Measurements from ENCODE around the gene CCL1.

CCL1 gene

GRCh38 chr17:34313164-34313563 is 49.9 kb downstream of the CCL1 start:
- TF ChIP-seq CTCF (conservative IDR thresholded peaks at IDR 0.05; ENCODE audit: control insufficient read depth, insufficient read depth, low read depth, low read length) = no peak
- no peak overlapping the region for H3K4me3 ChIP-seq (ENCODE audit: control insufficient read depth, low read depth, low read length)
- peak; percentile 67 for DNase-seq (ENCODE audit: low read depth)

GRCh38 chr17:34312080-34312479 is 51.0 kb downstream of the CCL1 start:
- DNase-seq (ENCODE audit: low read depth) = peak; percentile 94
- no peak for TF ChIP-seq CTCF (conservative IDR thresholded peaks at IDR 0.05; ENCODE audit: control insufficient read depth, insufficient read depth, low read depth, low read length)
- no peak overlapping the region for H3K4me3 ChIP-seq (ENCODE audit: control insufficient read depth, low read depth, low read length)

- H3K4me3 ChIP-seq (ENCODE audit: control insufficient read depth, low read depth, low read length) = no peak overlapping the region
- TF ChIP-seq CTCF (conservative IDR thresholded peaks at IDR 0.05; ENCODE audit: control insufficient read depth, insufficient read depth, low read depth, low read length) = no peak
- DNase-seq (ENCODE audit: low read depth) = no peak
These were observed 51.7 kb downstream of the CCL1 start for GRCh38 chr17:34311291-34311690.
